ENCODE data around the gene TMEM238.

DNA sequence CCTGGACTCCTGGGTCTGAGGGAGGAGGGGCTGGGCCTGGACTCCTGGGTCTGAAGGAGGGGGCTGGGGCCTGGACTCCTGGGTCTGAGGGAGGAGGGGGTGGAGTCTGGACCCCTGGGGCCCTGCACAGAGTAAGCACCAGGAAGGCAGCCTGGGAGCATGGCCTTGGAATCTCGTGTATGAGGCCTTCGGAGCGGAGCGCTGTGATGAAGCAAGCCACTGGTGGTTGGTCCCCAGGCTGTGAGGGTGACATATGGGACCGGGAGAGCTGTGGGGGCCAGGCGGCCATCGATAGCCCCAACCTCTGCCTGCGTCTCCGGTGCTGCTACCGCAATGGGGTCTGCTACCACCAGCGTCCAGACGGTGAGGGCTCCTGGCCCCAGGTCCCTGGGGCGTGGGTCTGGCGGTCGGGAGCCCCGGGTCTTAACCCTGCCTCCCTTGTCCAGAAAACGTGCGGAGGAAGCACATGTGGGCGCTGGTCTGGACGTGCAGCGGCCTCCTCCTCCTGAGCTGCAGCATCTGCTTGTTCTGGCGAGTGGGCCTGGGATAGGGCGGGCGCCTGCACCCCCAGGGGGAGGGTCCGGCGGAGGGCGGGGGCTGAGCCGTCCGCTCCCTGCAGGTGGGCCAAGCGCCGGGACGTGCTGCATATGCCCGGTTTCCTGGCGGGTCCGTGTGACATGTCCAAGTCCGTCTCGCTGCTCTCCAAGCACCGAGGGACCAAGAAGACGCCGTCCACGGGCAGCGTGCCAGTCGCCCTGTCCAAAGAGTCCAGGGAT lies 6.5 kb downstream of the TMEM238 start:
- TF ChIP-seq, protein P1, sequence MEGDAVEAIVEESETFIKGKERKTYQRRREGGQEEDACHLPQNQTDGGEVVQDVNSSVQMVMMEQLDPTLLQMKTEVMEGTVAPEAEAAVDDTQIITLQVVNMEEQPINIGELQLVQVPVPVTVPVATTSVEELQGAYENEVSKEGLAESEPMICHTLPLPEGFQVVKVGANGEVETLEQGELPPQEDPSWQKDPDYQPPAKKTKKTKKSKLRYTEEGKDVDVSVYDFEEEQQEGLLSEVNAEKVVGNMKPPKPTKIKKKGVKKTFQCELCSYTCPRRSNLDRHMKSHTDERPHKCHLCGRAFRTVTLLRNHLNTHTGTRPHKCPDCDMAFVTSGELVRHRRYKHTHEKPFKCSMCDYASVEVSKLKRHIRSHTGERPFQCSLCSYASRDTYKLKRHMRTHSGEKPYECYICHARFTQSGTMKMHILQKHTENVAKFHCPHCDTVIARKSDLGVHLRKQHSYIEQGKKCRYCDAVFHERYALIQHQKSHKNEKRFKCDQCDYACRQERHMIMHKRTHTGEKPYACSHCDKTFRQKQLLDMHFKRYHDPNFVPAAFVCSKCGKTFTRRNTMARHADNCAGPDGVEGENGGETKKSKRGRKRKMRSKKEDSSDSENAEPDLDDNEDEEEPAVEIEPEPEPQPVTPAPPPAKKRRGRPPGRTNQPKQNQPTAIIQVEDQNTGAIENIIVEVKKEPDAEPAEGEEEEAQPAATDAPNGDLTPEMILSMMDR (conservative IDR thresholded peaks at IDR 0.05 in 1 of 2, IDR thresholded peaks at IDR 0.05 in 1 of 2; ENCODE audit: low read depth in 1 of 2, low read length in 2 of 2), result no peak
- TF ChIP-seq EZH2 (IDR thresholded peaks at IDR 0.05; ENCODE audit: low read length, missing control alignments), result peak; percentile 35
